ENCODE results near the gene CSE1L. TPM values are rescaled to one million over a fixed set of nuclear protein-coding genes. Genes with fewer than 3 reads are reported as not detected.
"Not testable (repeated sequence)": the region's sequence is repeated elsewhere in the genome, so short reads cannot be mapped to it uniquely, and the experiment has no call there.

The CSE1L gene
- total RNA-seq, 4 donors from 2014 or later, result 10.2 to 43.7 (median 20.9) TPM

DNA sequence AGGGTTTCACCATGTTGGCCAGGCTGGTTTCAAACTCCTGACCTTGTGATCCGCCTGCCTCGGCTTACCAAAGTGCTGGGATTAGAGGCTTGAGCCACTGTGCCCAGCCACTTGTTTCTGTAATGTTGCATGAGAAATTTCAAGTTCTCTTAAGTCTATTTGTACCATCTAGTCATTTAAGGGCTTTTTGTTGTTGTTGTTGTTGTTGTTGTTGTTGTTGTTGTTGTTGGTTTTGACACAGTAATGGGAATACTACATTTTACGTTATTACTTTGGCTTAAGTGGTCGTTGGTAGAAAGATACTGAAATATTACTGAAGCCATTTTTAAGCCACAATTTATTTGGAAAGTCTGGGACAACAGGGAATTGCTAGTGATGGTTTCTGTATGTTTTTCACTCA lies 52.0 kb downstream of the CSE1L start:
- no peaks in the 10 kb centered on the region for H3K4me1 ChIP-seq
- H3K4me3 ChIP-seq, result no peak overlapping the region
- H3K27me3 ChIP-seq, result no peaks in the 10 kb centered on the region
- no peak for DNase-seq
- no peak overlapping the region for H3K27ac ChIP-seq
- H3K36me3 ChIP-seq, result peaks cover 0 to 54% (median 0%) of the 10 kb centered on the region in 3 donors
- TF ChIP-seq, protein P1, sequence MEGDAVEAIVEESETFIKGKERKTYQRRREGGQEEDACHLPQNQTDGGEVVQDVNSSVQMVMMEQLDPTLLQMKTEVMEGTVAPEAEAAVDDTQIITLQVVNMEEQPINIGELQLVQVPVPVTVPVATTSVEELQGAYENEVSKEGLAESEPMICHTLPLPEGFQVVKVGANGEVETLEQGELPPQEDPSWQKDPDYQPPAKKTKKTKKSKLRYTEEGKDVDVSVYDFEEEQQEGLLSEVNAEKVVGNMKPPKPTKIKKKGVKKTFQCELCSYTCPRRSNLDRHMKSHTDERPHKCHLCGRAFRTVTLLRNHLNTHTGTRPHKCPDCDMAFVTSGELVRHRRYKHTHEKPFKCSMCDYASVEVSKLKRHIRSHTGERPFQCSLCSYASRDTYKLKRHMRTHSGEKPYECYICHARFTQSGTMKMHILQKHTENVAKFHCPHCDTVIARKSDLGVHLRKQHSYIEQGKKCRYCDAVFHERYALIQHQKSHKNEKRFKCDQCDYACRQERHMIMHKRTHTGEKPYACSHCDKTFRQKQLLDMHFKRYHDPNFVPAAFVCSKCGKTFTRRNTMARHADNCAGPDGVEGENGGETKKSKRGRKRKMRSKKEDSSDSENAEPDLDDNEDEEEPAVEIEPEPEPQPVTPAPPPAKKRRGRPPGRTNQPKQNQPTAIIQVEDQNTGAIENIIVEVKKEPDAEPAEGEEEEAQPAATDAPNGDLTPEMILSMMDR (IDR thresholded peaks at IDR 0.05), result no peak
- TF ChIP-seq POLR2A (IDR thresholded peaks at IDR 0.05), result no peak
- H3K9me3 ChIP-seq, result no peaks in the 10 kb centered on the region

DNA sequence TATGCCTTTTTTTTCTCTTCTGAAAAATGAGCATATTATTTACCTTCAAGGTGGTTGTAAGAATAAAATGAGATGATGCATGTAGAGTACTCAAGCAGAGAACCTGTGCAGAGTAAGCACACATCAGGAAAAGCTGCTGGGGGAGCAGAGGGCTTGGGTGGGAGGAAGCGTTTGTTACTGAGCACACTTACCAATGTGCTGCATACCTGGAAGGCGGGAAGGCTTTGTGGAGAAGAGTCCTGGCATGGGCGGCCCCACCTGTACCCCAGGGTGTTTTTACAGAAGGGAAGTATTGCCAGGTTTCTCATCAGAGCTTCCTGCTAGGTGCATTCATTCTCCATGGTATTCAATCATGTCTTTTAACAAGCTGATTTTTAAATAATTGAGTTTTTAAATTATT lies 52.9 kb downstream of the CSE1L start:
- Histone ChIP-seq H3K4me1 (no peaks in the 10 kb centered on the region), H3K4me3 (no peak overlapping the region), H3K27ac (no peak overlapping the region), H3K27me3 (no peaks in the 10 kb centered on the region), H3K9me3 (no peaks in the 10 kb centered on the region), H3K36me3 (peaks cover 0 to 53% (median 0%) of the 10 kb centered on the region in 3 donors)
- no peak for DNase-seq
- no peak for TF ChIP-seq POLR2A (IDR thresholded peaks at IDR 0.05)

DNA sequence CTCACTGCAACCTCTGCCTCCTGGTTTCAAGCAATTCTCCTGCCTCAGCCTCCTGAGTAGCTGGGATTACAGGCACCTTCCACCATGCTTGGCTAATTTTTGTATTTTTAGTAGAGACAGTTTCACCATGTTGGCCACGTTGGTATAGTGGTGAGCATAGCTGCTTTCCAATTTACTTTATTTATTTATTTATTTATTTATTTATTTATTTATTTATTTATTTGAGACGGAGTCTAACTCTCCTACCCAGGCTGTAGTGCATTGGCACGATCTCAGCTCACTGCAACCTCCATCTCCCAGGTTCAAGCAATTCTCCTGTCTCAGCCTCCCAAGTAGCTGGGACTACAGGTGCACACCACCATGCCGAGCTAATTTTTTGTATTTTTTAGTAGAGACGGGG lies 54.2 kb downstream of the CSE1L start:
- not testable (repeated sequence) for DNase-seq, H3K27ac ChIP-seq, H3K27me3 ChIP-seq, H3K4me1 ChIP-seq, H3K4me3 ChIP-seq, H3K9me3 ChIP-seq
- peaks cover 0 to 50% (median 0%) of the 10 kb centered on the region in 3 donors for H3K36me3 ChIP-seq

DNA sequence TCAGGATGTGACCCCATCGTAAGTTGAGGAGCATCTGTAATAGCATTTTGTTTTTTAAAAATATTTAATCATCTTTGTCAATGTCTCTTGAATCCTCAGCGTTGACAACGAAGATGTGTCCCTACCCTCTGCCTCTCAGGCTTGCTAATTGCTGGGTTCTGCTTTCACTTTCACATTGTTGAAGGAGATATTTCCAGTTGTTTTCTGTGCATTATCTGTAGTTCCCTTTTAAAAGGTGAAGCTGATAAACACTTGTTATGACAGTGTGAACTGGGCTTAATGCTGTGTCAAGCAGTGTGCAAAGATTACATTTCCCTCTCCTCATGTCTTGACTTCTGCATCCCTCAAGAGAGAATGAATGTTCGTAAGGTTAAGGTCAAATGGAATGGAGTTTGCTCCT lies 54.9 kb downstream of the CSE1L start:
- Histone ChIP-seq H3K27me3 (no peaks in the 10 kb centered on the region), H3K4me3 (no peak overlapping the region), H3K9me3 (no peaks in the 10 kb centered on the region), H3K27ac (peak overlapping the region in 1 of 4 donors; percentile 2), H3K36me3 (peaks cover 0 to 43% (median 0%) of the 10 kb centered on the region in 3 donors), H3K4me1 (no peaks in the 10 kb centered on the region)
- TF ChIP-seq, protein P1 (IDR thresholded peaks at IDR 0.05), result no peak
- no peak for TF ChIP-seq POLR2A (IDR thresholded peaks at IDR 0.05)
- DNase-seq, result no peak

DNA sequence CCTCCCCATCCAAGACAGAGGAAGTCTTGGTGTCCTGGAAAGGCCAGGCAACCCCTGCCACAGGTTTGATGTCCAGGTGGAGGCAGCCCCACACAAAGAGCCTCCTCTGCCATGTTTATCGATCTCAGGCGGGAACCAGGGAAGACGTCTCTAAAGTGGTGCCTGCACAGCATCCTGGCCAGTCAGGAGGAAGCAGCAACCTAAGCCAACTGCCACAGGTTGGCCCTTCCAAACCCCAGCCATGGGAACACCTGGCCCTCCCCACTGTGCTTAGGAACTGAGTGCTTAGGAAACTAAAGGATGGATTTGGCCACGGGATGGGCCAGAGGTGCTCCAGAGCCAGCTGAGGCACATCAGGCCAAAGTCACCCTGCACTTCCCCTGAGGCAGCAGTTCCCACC lies 56.9 kb downstream of the CSE1L start:
- Histone ChIP-seq H3K27ac (no peak overlapping the region), H3K36me3 (peaks cover 0 to 33% (median 0%) of the 10 kb centered on the region in 3 donors), H3K27me3 (no peaks in the 10 kb centered on the region), H3K4me1 (no peaks in the 10 kb centered on the region), H3K9me3 (no peaks in the 10 kb centered on the region), H3K4me3 (no peak overlapping the region)
- DNase-seq, result no peak
- TF ChIP-seq POLR2A (IDR thresholded peaks at IDR 0.05), result no peak
- TF ChIP-seq, protein P1 (IDR thresholded peaks at IDR 0.05), result no peak

DNA sequence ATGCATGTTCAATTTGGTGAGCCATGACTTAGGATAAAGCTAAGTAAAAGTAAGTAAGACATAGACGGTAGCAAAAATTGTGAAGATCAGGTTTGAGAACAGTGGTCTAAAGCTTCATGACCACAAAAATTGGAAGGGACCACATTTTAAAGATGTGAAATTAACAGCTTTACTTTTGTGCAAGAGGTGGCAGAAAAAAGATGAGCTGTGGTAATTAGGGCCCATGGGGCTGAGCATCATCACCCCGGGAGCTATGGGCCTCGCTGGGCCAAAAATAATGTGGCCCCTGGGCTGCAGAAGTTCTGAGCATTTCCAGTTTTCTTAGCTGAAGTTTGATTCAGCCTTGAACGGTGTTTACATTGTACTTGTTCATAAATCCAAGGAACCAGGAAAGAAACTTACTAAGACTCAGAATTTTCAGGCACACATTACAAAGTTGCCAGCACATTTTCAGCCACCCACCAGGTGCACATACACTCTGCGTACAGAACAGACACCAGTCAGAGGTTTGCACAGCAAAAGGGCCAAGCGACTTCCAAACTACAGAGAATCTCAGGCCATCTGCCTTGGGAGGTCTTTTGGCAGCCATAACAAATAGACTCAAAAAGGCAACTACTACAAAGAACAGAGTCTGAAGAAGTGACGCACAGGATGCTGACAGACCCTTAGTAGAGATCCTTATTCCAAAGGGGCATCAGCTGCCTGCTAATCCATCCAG lies 57.7 kb downstream of the CSE1L start:
- no peak for TF ChIP-seq POLR2A (IDR thresholded peaks at IDR 0.05)
- TF ChIP-seq, protein P1 (IDR thresholded peaks at IDR 0.05), result no peak
- H3K27ac ChIP-seq, result no peak overlapping the region
- peaks cover 0 to 30% (median 0%) of the 10 kb centered on the region in 3 donors for H3K36me3 ChIP-seq
- H3K9me3 ChIP-seq, result no peaks in the 10 kb centered on the region
- H3K4me1 ChIP-seq, result no peaks in the 10 kb centered on the region
- no peak overlapping the region for H3K4me3 ChIP-seq
- DNase-seq, result no peak
- no peaks in the 10 kb centered on the region for H3K27me3 ChIP-seq

DNA sequence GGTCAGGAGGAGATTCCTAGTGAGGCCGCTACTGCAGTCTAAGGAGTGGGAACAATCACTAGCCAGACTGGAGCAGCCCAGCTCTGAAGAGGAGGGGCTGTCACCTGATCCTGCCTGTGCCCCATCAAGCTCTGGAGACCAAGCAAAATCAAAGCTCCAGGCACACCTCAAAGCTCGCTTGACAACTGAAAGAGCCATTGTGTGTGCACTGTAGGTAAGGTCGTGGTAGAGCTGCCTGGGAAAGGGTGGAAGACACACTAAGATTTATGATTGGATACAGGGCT lies 58.2 kb downstream of the CSE1L start:
- DNase-seq, result no peak
- H3K4me3 ChIP-seq, result no peak overlapping the region
- H3K27me3 ChIP-seq, result no peaks in the 10 kb centered on the region
- H3K9me3 ChIP-seq, result no peaks in the 10 kb centered on the region
- no peak overlapping the region for H3K27ac ChIP-seq
- no peaks in the 10 kb centered on the region for H3K4me1 ChIP-seq
- no peak for TF ChIP-seq POLR2A (IDR thresholded peaks at IDR 0.05)
- TF ChIP-seq, protein P1 (IDR thresholded peaks at IDR 0.05), result no peak
- peaks cover 0 to 26% (median 0%) of the 10 kb centered on the region in 3 donors for H3K36me3 ChIP-seq

DNA sequence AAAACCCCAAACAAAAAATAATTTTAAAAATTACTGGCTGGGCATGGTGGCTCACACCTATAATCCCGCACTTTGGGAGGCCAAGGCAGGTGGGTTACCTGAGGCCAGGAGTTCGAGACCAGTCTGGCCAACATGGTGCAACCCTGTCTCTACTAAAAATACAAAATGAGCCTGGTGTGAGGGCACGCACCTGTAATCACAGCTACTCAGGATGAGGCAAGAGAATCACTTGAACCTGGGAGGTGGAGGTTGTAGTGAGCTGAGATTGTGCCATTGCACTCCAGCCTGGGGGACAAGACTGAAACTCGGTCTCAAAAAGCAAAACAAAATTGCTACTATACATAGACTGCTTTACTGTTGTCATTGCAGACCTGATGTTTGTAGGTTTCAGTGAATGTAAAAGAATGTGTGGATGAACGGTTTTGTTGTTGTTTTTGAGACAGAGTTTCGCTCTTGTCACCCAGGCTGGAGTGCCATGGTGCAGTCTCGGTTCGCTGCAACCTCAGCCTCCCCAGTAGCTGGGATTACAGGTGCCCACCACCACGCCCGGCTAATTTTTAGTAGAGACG lies 59.0 kb downstream of the CSE1L start:
- DNase-seq, result not testable (repeated sequence)
- H3K36me3 ChIP-seq, result peaks cover 0 to 26% (median 0%) of the 10 kb centered on the region in 3 donors

More for the DNA sequence above, 59.0 kb downstream of the CSE1L start:
- not testable (repeated sequence) for H3K4me1 ChIP-seq, H3K27me3 ChIP-seq, H3K27ac ChIP-seq, H3K9me3 ChIP-seq, H3K4me3 ChIP-seq
